Esophagus muscularis mucosa (tissue), 4 donors: ENCODE measurements around the gene NDUFS8.

ENCODE experiments used
- CTCF ChIP-seq, 3 experiments: fragments of 200-600 bp in 2 of 3; fragments of 450-650 bp in 1 of 3; sonication (generic) in 2 of 3; IDR thresholded peaks; one replicate each; pipeline ENCODE4 v1.5.1; 2017 to 2019; ENCODE audit warnings: antibody characterized with exemption in 3 of 3, mild to moderate bottlenecking in 2 of 3, moderate library complexity in 1 of 3
- EP300 ChIP-seq: sonication (generic); formaldehyde crosslinking; IDR thresholded peaks from one replicate; pipeline ENCODE4 v1.6.1; 2017; ENCODE audit warnings: antibody characterized with exemption
- POLR2A ChIP-seq: fragments of 450-650 bp; IDR thresholded peaks from one replicate; pipeline ENCODE4 v1.6.1; 2017; ENCODE audit warnings: antibody characterized with exemption, moderate library complexity, mild to moderate bottlenecking, low read depth

GRCh38 chr11:68025047-68025446, 5.4 kb upstream of the NDUFS8 start:
- TF ChIP-seq CTCF (IDR thresholded peaks at IDR 0.05), result no peak
- no peak for TF ChIP-seq EP300
- TF ChIP-seq POLR2A, result no peak
